Kidney epithelial cell (primary cell): ENCODE measurements around the gene TGDS. TPM values are rescaled to one million over a fixed set of nuclear protein-coding genes. Genes with fewer than 3 reads are reported as not detected.
A peak's percentile ranks its signal among the peaks of the same experiment; 100 is the strongest.

Source experiments
- DNase-seq: peaks from one replicate; pipeline ENCODE4 v3.0.0-alpha.2; 2010; ENCODE audit warnings: low read depth
- H3K27me3 ChIP-seq: 2 replicates; pipeline ENCODE4 v1.6.0; 2011; ENCODE audit warnings: low read length; ENCODE audit not compliant: control insufficient read depth, insufficient read depth
- H3K36me3 ChIP-seq: 2 replicates; pipeline ENCODE4 v1.5.1; 2011; ENCODE audit warnings: low read length; ENCODE audit not compliant: control insufficient read depth, insufficient read depth
- H3K4me3 ChIP-seq: 2 replicates; pipeline ENCODE4 v1.5.1; 2011; ENCODE audit warnings: low read depth, mild to moderate bottlenecking, control low read depth, low read length
- total RNA-seq: library from RNA; depleted of rRNA; stranded (reverse); fragments of >200 nt; gene quantifications from 2 replicates; pipeline ENCODE4 v1.2.3, GENCODE V29; 2015
- TF ChIP-seq, protein P1 (sequence below): IDR thresholded peaks from 2 replicates; pipeline ENCODE4 v1.5.1; 2011; ENCODE audit warnings: mild to moderate bottlenecking, moderate library complexity, low read length, control low read depth, inconsistent platforms; ENCODE audit not compliant: insufficient read depth, poor library complexity, severe bottlenecking

Gene TGDS
- total RNA-seq, 1 donor from 2014 or later: 14.3 TPM

DNA sequence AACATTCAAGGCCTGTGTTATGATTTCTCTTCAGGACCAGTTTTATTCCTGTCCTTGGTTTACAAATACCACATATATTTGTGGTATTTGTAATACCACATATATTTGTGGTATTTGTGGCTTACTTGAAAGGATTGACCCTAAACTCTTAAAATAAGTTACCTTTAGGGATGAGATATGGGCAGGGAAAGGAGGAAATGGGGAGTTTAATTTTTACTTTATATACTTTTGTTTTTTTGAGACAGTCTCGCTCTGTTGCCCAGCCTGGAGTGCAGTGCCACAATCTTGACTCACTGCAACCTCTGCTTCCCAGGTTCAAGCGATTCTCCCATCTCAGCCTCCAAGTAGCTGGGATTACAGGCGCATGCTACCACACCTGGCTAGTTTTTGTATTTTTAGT, 2.3 kb upstream of the TGDS start:
- no peak overlapping the region for H3K4me3 ChIP-seq
- DNase-seq: no peak

DNA sequence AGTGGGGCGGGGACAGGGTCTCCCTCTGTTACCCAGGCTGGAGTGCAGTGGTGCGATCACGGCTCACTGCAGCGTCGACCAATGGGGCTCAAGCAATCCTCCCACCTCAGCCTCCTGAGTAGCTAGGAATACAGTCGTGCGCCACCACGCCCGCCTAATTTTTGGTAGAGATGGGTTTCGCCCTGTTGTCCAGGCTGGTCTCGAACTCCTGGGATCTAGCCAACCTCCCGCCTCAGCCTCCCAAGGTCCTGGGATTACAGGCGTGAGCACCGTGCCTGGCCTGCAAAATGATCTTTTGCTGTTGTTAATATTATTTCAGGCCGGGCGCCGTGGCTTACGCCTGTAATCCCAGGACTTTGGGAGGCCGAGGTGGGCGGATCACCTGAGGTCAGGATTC, 621 bp upstream of the TGDS start:
- Histone ChIP-seq H3K36me3 (no peaks in the 10 kb centered on the region), H3K27me3 (no peaks in the 10 kb centered on the region), H3K4me3 (peak overlapping the region; percentile 73)
- no peak for DNase-seq
- TF ChIP-seq, protein P1, sequence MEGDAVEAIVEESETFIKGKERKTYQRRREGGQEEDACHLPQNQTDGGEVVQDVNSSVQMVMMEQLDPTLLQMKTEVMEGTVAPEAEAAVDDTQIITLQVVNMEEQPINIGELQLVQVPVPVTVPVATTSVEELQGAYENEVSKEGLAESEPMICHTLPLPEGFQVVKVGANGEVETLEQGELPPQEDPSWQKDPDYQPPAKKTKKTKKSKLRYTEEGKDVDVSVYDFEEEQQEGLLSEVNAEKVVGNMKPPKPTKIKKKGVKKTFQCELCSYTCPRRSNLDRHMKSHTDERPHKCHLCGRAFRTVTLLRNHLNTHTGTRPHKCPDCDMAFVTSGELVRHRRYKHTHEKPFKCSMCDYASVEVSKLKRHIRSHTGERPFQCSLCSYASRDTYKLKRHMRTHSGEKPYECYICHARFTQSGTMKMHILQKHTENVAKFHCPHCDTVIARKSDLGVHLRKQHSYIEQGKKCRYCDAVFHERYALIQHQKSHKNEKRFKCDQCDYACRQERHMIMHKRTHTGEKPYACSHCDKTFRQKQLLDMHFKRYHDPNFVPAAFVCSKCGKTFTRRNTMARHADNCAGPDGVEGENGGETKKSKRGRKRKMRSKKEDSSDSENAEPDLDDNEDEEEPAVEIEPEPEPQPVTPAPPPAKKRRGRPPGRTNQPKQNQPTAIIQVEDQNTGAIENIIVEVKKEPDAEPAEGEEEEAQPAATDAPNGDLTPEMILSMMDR: no peak

More for the DNA sequence above, 2.3 kb upstream of the TGDS start:
- no peaks in the 10 kb centered on the region for H3K36me3 ChIP-seq
- H3K27me3 ChIP-seq: no peaks in the 10 kb centered on the region
- TF ChIP-seq, protein P1: no peak

DNA sequence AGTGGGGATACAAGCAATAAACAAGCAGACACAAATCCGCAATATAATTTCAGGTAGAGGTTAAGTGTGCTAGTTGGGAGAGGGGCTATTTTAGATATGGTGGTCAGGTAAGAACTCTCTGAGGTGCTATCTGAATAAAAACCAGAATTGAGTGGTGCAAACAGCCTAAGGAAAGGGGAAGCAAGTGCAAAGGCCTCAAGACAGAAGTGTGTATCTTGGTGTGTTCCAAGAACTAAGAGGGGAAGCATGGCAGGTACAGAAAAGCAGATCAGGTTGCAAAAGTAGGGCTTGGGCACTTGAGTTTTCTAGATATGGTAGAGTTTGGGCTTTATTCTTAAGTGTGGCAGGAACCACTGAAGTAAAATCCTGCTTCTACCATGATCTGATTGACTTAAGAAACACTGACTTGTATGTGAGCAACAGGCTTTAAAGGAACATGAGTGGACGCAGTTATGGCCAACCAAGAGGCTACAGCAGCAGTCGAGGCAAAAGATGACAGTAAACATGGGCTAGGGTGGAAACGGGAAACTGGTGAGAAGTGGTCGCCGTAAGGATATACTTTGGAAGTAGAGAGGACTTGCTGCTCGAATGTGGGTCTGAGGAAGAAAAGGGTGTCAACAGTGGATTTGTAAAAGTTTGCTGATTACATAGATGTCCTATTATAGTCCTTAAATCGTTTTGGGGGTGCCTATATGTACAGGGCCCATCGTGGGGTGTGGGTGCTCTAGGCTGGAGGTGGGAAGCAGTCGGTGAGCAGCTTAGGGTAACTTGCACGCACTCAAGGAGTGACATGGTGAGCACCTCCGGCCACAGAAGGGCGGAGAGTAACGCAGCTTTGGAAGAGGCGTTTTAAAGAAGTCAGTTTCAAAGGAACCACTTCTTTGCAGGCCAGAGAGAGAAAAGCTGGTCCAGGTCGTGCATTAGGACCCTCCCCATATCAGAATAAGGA, 677 bp downstream of the TGDS start:
- Histone ChIP-seq H3K27me3 (no peaks in the 10 kb centered on the region), H3K4me3 (peak overlapping the region; percentile 73), H3K36me3 (no peaks in the 10 kb centered on the region)
- no peak for DNase-seq
- TF ChIP-seq, protein P1: no peak

DNA sequence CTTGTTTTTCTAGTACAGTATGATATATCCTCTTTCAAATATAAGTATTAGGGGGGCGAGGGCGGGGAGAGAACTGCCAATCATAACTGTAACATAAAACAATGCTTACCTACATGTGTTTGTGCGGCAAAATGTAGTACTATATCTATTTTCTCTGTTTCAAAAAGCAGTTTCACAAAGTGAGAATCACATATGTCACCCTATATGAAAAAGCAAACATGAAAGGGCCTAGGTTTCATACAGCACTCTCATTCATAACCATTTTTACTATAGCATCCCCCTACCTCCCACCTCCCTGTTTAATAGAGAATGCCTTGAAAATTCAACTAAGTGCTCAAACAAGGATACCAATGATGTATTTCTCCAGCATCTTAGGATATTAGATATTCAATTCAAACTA, 5.2 kb downstream of the TGDS start:
- Histone ChIP-seq H3K4me3 (no peak overlapping the region), H3K36me3 (no peaks in the 10 kb centered on the region), H3K27me3 (no peaks in the 10 kb centered on the region)
- TF ChIP-seq, protein P1: no peak
- no peak for DNase-seq

DNA sequence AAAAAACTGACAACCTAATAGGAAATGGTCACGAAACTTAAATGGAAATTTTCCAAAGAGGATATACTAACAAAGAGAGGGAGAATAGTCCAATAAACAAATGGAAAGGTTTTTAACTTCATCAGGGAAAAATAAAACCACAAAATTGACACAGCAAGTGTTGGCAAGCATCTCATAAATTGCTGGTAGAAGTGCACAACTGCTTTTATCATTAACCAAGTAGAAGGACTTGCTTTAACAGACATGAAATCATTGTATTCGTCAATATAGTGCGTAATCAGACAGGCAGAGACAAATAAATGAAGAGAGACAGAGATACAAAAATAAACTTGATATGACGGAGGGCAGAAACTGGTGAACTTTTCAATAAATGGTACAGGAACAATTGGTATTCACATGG, 7.4 kb downstream of the TGDS start:
- DNase-seq: no peak
- TF ChIP-seq, protein P1: no peak
- Histone ChIP-seq H3K36me3 (no peaks in the 10 kb centered on the region), H3K27me3 (no peaks in the 10 kb centered on the region), H3K4me3 (no peak overlapping the region)

DNA sequence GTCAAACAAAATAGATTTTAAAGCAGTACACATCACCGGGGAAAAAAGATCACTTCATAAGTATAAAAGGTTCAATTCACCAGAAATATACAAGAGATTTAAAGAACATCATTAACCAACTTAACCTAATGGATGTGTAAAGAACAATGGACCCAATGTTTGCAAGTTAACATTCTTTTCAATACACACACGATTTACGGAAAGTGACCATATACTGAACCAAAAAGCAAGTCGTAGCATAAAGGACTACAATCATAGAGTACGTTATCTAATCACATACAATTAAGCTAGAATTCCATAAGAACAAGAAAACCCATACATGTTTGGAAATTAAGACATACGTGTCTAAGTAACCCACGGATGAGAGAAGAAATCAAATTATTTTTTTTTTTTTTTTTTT, 9.6 kb downstream of the TGDS start:
- Histone ChIP-seq H3K36me3 (peaks cover 1% of the 10 kb centered on the region), H3K4me3 (no peak overlapping the region), H3K27me3 (no peaks in the 10 kb centered on the region)
- TF ChIP-seq, protein P1: no peak
- no peak for DNase-seq
